ENCODE data around the gene EQTN.

Gene EQTN

GRCh38 chr9:27331393-27331792 is 34.4 kb upstream of the EQTN start:
- H3K4me2 ChIP-seq (ENCODE audit: low read depth, low read length), result no peak overlapping the region
- H3K9me2 ChIP-seq (replicated peaks; ENCODE audit: insufficient read depth, low read length), result no peaks in the 10 kb centered on the region
- no peak overlapping the region for H3K27ac ChIP-seq (ENCODE audit: low read length)
- no peak overlapping the region for H3K4me3 ChIP-seq (ENCODE audit: low read length)
- H3F3A ChIP-seq (ENCODE audit: insufficient read depth, low read length), result no peaks in the 10 kb centered on the region
- H3K9ac ChIP-seq (ENCODE audit: low read length), result no peak overlapping the region
- TF ChIP-seq EZH2phosphoT487 (IDR thresholded peaks at IDR 0.05; ENCODE audit: low read length) (no peak), CTCF (IDR thresholded peaks at IDR 0.05; ENCODE audit: low read length) (no peak), EZH2 (optimal IDR thresholded peaks at IDR 0.05; ENCODE audit: low read depth, low read length) (no peak)
- DNase-seq, result no peak
- H3K36me3 ChIP-seq (replicated peaks; ENCODE audit: insufficient read depth, low read length), result no peaks in the 10 kb centered on the region
- no peaks in the 10 kb centered on the region for H3K27me3 ChIP-seq (replicated peaks; ENCODE audit: insufficient read depth, low read length)
- H4K20me1 ChIP-seq (ENCODE audit: insufficient read depth, low read length), result no peaks in the 10 kb centered on the region
- H3K9me3 ChIP-seq (replicated peaks; ENCODE audit: insufficient read depth, low read length), result no peaks in the 10 kb centered on the region
- H3K79me2 ChIP-seq (ENCODE audit: low read length), result no peaks in the 10 kb centered on the region
- 0 out of 2 replicates have a peak, but pooled peaks cover 4% of the 10 kb centered on the region for H3K4me1 ChIP-seq (ENCODE audit: low read length)
- H2AFZ ChIP-seq (ENCODE audit: low read length), result no peak overlapping the region

- H3K9me3 ChIP-seq (replicated peaks; ENCODE audit: insufficient read depth, low read length), result no peaks in the 10 kb centered on the region
- no peak overlapping the region for H3K27ac ChIP-seq (ENCODE audit: low read length)
- H3K27me3 ChIP-seq (replicated peaks; ENCODE audit: insufficient read depth, low read length), result no peaks in the 10 kb centered on the region
- H2AFZ ChIP-seq (ENCODE audit: low read length), result no peak overlapping the region
- no peaks in the 10 kb centered on the region for H3K9me2 ChIP-seq (replicated peaks; ENCODE audit: insufficient read depth, low read length)
- no peaks in the 10 kb centered on the region for H3K79me2 ChIP-seq (ENCODE audit: low read length)
- TF ChIP-seq EZH2 (optimal IDR thresholded peaks at IDR 0.05; ENCODE audit: low read depth, low read length), result no peak
- no peak for TF ChIP-seq EZH2phosphoT487 (IDR thresholded peaks at IDR 0.05; ENCODE audit: low read length)
- TF ChIP-seq CTCF (IDR thresholded peaks at IDR 0.05; ENCODE audit: low read length), result no peak
- no peak overlapping the region for H3K4me3 ChIP-seq (ENCODE audit: low read length)
- H3K36me3 ChIP-seq (replicated peaks; ENCODE audit: insufficient read depth, low read length), result no peaks in the 10 kb centered on the region
- H3K9ac ChIP-seq (ENCODE audit: low read length), result no peak overlapping the region
- no peaks in the 10 kb centered on the region for H4K20me1 ChIP-seq (ENCODE audit: insufficient read depth, low read length)
- H3F3A ChIP-seq (ENCODE audit: insufficient read depth, low read length), result no peaks in the 10 kb centered on the region
- DNase-seq, result no peak
- no peak overlapping the region for H3K4me2 ChIP-seq (ENCODE audit: low read depth, low read length)
- 0 out of 2 replicates have a peak, but pooled peaks cover 4% of the 10 kb centered on the region for H3K4me1 ChIP-seq (ENCODE audit: low read length)
Measured at GRCh38 chr9:27329291-27329690, 32.3 kb upstream of the EQTN start.

GRCh38 chr9:27328483-27328882 is 31.5 kb upstream of the EQTN start:
- Histone ChIP-seq H3K36me3 (replicated peaks; ENCODE audit: insufficient read depth, low read length) (no peaks in the 10 kb centered on the region), H3K9ac (ENCODE audit: low read length) (no peak overlapping the region), H3F3A (ENCODE audit: insufficient read depth, low read length) (no peaks in the 10 kb centered on the region), H4K20me1 (ENCODE audit: insufficient read depth, low read length) (no peaks in the 10 kb centered on the region), H3K27me3 (replicated peaks; ENCODE audit: insufficient read depth, low read length) (no peaks in the 10 kb centered on the region), H3K4me2 (ENCODE audit: low read depth, low read length) (no peak overlapping the region), H3K79me2 (ENCODE audit: low read length) (no peaks in the 10 kb centered on the region), H3K9me3 (replicated peaks; ENCODE audit: insufficient read depth, low read length) (no peaks in the 10 kb centered on the region), H2AFZ (ENCODE audit: low read length) (no peak overlapping the region), H3K4me1 (ENCODE audit: low read length) (0 out of 2 replicates have a peak, but pooled peaks cover 3% of the 10 kb centered on the region), H3K27ac (ENCODE audit: low read length) (no peak overlapping the region), H3K9me2 (replicated peaks; ENCODE audit: insufficient read depth, low read length) (no peaks in the 10 kb centered on the region), H3K4me3 (ENCODE audit: low read length) (no peak overlapping the region)
- no peak for DNase-seq
- TF ChIP-seq EZH2 (optimal IDR thresholded peaks at IDR 0.05; ENCODE audit: low read depth, low read length), result no peak
- TF ChIP-seq CTCF (IDR thresholded peaks at IDR 0.05; ENCODE audit: low read length), result no peak
- TF ChIP-seq EZH2phosphoT487 (IDR thresholded peaks at IDR 0.05; ENCODE audit: low read length), result no peak

Data from MM.1S (cell line).